Endothelial cell of umbilical vein (primary cell): ENCODE measurements around the gene EPB41L4B.

ENCODE experiments used
- CTCF ChIP-seq, 2 donors: IDR thresholded peaks; 1 replicate in 1 of 2; 2 replicates in 1 of 2; pipeline ENCODE4 v1.5.1; 2011; ENCODE audit warnings: low read length in 2 of 2, mild to moderate bottlenecking in 2 of 2, moderate library complexity in 2 of 2, control low read depth in 1 of 2, inconsistent platforms in 1 of 2, low read depth in 1 of 2; ENCODE audit not compliant: insufficient read depth in 1 of 2; ENCODE audit errors: extremely low read depth in 1 of 2
- FOS ChIP-seq: IDR thresholded peaks from 2 replicates; pipeline ENCODE4 v1.6.1; 2011; ENCODE audit warnings: mild to moderate bottlenecking, low read length, moderate library complexity, borderline replicate concordance; ENCODE audit not compliant: insufficient read depth
- JUN ChIP-seq: IDR thresholded peaks from 2 replicates; pipeline ENCODE4 v1.6.1; 2011; ENCODE audit warnings: borderline replicate concordance, low read depth; ENCODE audit not compliant: insufficient read length, insufficient read depth
- MAX ChIP-seq: IDR thresholded peaks from 2 replicates; pipeline ENCODE4 v1.6.1; 2011; ENCODE audit not compliant: insufficient read depth, insufficient read length
- POLR2AphosphoS5 ChIP-seq: IDR thresholded peaks from 2 replicates; pipeline ENCODE4 v1.6.1; 2012; ENCODE audit warnings: low read depth, mild to moderate bottlenecking, control low read depth, low read length, moderate library complexity; ENCODE audit not compliant: insufficient read depth

- TF ChIP-seq CTCF (IDR thresholded peaks at IDR 0.05; ENCODE audit: extremely low read depth in 1 of 2, insufficient read depth in 1 of 2, low read depth in 1 of 2, low read length in 2 of 2) (no peak), FOS (no peak), POLR2AphosphoS5 (no peak), MAX (no peak), JUN (no peak)
Observed at GRCh38 chr9:109342878-109343277, 22.0 kb upstream of the EPB41L4B start.
